ENCODE results near the gene SMIM36.
A peak's percentile ranks its signal among the peaks of the same experiment; 100 is the strongest.
"Not testable (repeated sequence)": the region's sequence is repeated elsewhere in the genome, so short reads cannot be mapped to it uniquely, and the experiment has no call there.

SMIM36 gene

GRCh38 chr17:55454906-55455474 is 56.3 kb downstream of the SMIM36 start:
- no peak for DNase-seq (ENCODE audit: low spot score)

- no peak for DNase-seq (ENCODE audit: low spot score)
Observed at GRCh38 chr17:55453839-55454557, 57.3 kb downstream of the SMIM36 start.

GRCh38 chr17:55452139-55452790 is 59.0 kb downstream of the SMIM36 start:
- peak; percentile 47 for DNase-seq (ENCODE audit: low spot score)

GRCh38 chr17:55451758-55452138 is 59.5 kb downstream of the SMIM36 start:
- no peak for DNase-seq (ENCODE audit: low spot score)

GRCh38 chr17:55451203-55451641 is 60.0 kb downstream of the SMIM36 start:
- peak; percentile 72 for DNase-seq (ENCODE audit: low spot score)

- peak; percentile 41 for DNase-seq (ENCODE audit: low spot score)
Observed at GRCh38 chr17:55450232-55450825, 60.9 kb downstream of the SMIM36 start.

- DNase-seq (ENCODE audit: low spot score) = no peak
Observed at GRCh38 chr17:55448681-55449080, 62.6 kb downstream of the SMIM36 start.

- DNase-seq (ENCODE audit: low spot score) = no peak
Observed at GRCh38 chr17:55446581-55447205, 64.6 kb downstream of the SMIM36 start.

- not testable (repeated sequence) for DNase-seq (ENCODE audit: low spot score)
Observed at GRCh38 chr17:55446004-55446403, 65.2 kb downstream of the SMIM36 start.

- no peak for DNase-seq (ENCODE audit: low spot score)
Observed at GRCh38 chr17:55444471-55445441, 66.5 kb downstream of the SMIM36 start.

GRCh38 chr17:55443904-55444303 is 67.3 kb downstream of the SMIM36 start:
- DNase-seq (ENCODE audit: low spot score) = no peak

- no peak for DNase-seq (ENCODE audit: low spot score)
Observed at GRCh38 chr17:55442953-55443683, 68.1 kb downstream of the SMIM36 start.

GRCh38 chr17:55442462-55442861 is 68.8 kb downstream of the SMIM36 start:
- no peak for DNase-seq (ENCODE audit: low spot score)

GRCh38 chr17:55441544-55441943 is 69.7 kb downstream of the SMIM36 start:
- DNase-seq (ENCODE audit: low spot score) = no peak

GRCh38 chr17:55440391-55440790 is 70.9 kb downstream of the SMIM36 start:
- peak; percentile 81 for DNase-seq (ENCODE audit: low spot score)

GRCh38 chr17:55437159-55437605 is 74.1 kb downstream of the SMIM36 start:
- no peak for DNase-seq (ENCODE audit: low spot score)

GRCh38 chr17:55436224-55437158 is 74.8 kb downstream of the SMIM36 start:
- DNase-seq (ENCODE audit: low spot score) = no peak

- no peak for DNase-seq (ENCODE audit: low spot score)
Observed at GRCh38 chr17:55435408-55435807, 75.8 kb downstream of the SMIM36 start.

- no peak for DNase-seq (ENCODE audit: low spot score)
Observed at GRCh38 chr17:55434721-55435120, 76.5 kb downstream of the SMIM36 start.

Measured in hematopoietic multipotent progenitor cell treated with erythropoietin and hydrocortisone succinate and interleukin-3 and kit ligand, for 17 days (in vitro differentiated cells).